ENCODE results near the gene RSPRY1.

Gene RSPRY1

DNA sequence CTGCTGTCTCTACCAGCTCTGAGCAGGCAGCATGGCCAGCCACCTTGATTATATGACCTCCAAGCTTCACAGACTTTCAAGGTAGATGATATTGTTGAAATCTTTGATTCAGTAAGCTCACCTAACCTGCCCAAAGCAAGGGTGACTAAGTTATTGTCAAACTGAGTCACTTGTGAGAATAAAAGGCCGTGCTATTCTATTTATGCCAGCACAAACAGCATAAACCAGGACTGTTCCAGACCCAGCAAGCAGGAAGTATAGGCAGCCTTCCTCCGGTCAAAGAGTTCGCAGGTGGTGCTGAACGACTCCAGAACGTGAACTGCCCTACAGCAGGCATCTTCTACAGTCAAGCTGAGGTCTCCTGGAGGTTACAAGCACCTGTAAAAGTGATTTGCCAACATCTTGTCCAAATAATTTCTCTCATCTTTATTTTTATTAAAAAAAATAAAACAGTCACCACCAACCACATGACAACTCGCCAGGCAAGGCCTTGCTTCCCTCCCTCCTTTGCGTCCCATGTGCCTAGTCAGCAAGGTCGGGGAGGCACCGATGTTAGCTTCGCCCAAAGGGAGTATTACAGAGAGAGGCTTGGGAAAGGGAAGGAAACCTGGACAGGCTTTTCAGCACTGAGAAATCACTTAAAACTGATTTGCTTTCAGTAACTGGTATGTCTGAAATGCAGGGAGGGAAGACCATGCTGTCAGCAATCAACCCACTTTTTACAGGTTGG is 69.7 kb downstream of the RSPRY1 start:
- DNase-seq (ENCODE audit: low spot score): peak; percentile 47
- peak overlapping the region; percentile 98 for H3K27ac ChIP-seq
- CTCF ChIA-PET: interaction anchor here (0.6 kb wide), 1 partner anchor 1264 kb away, joined by 3 read pairs; no protein-coding TSS in a partner anchor
- TF ChIP-seq, protein P1, sequence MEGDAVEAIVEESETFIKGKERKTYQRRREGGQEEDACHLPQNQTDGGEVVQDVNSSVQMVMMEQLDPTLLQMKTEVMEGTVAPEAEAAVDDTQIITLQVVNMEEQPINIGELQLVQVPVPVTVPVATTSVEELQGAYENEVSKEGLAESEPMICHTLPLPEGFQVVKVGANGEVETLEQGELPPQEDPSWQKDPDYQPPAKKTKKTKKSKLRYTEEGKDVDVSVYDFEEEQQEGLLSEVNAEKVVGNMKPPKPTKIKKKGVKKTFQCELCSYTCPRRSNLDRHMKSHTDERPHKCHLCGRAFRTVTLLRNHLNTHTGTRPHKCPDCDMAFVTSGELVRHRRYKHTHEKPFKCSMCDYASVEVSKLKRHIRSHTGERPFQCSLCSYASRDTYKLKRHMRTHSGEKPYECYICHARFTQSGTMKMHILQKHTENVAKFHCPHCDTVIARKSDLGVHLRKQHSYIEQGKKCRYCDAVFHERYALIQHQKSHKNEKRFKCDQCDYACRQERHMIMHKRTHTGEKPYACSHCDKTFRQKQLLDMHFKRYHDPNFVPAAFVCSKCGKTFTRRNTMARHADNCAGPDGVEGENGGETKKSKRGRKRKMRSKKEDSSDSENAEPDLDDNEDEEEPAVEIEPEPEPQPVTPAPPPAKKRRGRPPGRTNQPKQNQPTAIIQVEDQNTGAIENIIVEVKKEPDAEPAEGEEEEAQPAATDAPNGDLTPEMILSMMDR (conservative IDR thresholded peaks at IDR 0.05; ENCODE audit: low read depth): no peak
- POLR2A ChIA-PET (ENCODE audit: low non-redundant PET): interaction anchor here (0.5 to 0.8 kb wide), 2 partner anchors 27 to 34 kb away, joined by 3 read pairs; no protein-coding TSS in a partner anchor

DNA sequence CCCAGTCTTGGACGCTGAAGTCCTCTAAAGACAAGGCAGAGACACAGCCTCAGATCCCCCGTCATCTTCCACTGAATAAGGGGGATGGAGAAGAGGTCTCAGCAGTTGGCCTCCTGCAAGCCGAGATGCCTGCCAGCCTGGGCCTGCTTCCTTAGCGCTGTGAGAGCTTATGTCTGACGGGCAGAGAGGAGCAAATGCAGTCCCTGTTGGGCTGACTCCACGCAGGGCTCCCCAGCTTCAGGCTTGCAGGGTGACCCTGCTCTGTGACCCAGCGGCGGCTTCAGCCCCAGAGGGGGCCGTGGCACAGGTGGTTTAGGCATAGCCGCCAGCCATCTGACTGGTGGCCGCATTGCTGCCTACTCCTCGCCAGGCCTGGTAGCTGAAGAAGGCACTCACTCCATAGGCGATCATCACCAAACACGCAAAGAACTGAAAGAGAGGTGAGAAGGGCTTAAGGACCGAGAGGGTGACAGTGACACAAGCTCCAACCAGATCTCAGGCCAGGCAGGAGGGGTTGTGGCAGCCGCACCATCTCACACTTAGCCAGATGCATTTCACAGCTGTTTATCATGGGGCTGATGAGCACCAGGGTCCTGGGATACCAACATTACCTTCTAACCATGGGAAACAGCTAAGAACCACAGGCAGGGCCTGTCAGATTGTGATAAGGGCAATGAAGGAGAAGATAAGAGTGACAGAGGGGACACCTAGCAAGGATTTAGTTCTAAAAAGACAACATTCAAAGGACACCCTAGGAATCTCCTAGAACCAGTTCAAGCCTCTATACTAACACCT is 70.7 kb downstream of the RSPRY1 start:
- TF ChIP-seq, protein P1 (conservative IDR thresholded peaks at IDR 0.05; ENCODE audit: low read depth): no peak
- ChIA-PET CTCF (interaction anchor here (0.6 kb wide), 1 partner anchor 1263 kb away, joined by 3 read pairs; no protein-coding TSS in a partner anchor), POLR2A (ENCODE audit: low non-redundant PET) (no interaction called here)
- no peak for DNase-seq (ENCODE audit: low spot score)
- peak overlapping the region; percentile 98 for H3K27ac ChIP-seq

DNA sequence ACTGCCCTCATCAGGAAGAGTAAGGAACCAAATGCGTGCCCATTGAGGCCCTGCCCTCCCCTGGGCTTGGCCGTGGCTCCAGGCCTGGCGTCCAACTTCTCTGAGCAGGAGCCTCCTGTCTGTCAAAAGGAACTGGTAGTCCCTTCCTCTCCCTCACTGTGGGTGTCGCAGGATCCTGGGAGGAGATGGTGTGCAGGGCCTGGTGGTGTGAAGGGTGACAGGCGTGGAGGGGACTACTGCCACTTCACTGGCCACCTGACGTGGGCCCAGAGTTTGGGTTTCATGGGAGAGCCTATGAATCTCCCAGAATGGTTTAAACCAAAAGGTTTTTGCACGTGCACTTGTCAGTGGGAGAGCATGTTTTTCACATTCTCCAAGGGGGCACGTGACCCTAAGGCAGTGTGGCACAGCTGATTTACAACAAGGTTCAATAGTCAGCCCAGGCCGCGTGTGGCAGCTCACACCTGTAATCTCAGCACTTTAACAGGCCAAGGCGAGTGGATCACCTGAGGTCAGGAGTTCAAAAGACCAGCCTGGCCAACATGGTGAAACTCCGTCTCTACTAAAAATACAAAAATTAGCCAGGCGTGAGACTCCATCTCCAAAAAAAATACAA is 71.4 kb downstream of the RSPRY1 start:
- ChIA-PET POLR2A (ENCODE audit: low non-redundant PET) (no interaction called here), CTCF (no interaction called here)
- DNase-seq (ENCODE audit: low spot score): no peak
- TF ChIP-seq, protein P1 (conservative IDR thresholded peaks at IDR 0.05; ENCODE audit: low read depth): no peak
- peak overlapping the region; percentile 98 for H3K27ac ChIP-seq

DNA sequence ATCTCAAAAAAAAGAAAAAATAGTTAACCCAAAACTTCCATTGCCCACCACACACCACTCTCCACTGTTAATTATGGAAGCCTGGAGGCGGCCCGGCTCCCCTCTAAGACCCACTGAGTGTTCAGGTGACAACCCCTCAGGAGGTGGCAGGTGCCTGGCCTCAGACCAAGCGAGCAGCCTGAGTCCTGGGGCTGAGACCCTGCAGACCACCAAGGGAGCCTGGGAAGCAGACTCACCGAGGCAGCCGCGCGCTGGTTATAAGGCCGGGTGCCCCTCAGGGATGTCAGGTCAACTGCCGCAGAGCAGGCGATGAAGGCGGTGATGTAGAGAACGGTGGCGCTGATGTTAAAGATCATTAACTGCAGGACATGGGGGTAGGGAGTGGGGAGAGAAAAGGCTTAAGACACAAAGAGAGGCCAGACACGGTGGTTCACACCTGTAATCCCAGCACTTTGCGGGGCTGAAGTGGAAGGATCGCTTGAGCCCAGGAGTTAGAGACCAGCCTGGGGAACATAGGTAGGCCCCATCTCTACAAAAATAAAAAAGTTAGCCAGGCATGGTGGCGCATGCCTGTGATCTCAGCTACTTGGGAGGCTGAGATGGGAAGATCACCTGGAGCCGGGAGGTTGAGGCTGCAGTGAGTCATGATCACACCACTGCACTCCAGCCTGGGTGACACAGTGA is 72.2 kb downstream of the RSPRY1 start:
- ChIA-PET POLR2A (ENCODE audit: low non-redundant PET) (no interaction called here), CTCF (no interaction called here)
- peak overlapping the region; percentile 98 for H3K27ac ChIP-seq
- TF ChIP-seq, protein P1 (conservative IDR thresholded peaks at IDR 0.05; ENCODE audit: low read depth): no peak
- DNase-seq (ENCODE audit: low spot score): no peak

DNA sequence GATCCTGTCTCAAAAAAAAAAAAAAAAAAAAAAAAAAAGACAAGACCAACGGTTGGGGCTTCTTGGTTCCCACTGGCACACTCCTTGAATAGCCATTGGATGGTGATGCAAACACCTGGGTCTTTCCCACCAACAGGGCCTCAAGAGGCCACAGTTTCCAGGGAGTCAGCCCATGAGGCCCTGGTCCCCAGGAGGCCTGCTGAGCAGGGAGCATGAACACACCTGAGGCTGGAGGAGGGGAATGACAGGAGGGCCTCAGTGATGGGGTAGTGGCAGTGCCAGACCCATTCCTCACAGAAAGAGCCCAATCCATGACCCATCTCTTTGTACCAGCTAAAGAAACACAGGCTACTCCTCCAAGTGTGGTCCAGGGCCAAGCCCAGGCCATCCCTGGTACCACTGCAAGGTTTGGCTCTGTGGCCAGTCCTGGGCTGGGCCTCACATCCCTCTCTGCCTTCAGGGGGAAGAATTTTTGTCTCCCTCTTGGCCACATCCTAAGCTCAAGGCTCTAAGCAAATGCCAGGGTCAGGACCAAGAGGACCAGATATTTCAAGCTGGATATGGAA is 72.9 kb downstream of the RSPRY1 start:
- CTCF ChIA-PET: no interaction called here
- DNase-seq (ENCODE audit: low spot score): no peak
- H3K27ac ChIP-seq: peak overlapping the region; percentile 98
- POLR2A ChIA-PET (ENCODE audit: low non-redundant PET): no interaction called here
- TF ChIP-seq, protein P1 (conservative IDR thresholded peaks at IDR 0.05; ENCODE audit: low read depth): no peak

Data from RWPE1 (cell line).